Cortex of kidney (tissue), 1 donor: ENCODE measurements around the gene MED29.

ENCODE experiments used
- DNase-seq: peaks from one replicate; lab custom pipeline; 2025; lab: John Stamatoyannopoulos, UW

The MED29 gene

DNA sequence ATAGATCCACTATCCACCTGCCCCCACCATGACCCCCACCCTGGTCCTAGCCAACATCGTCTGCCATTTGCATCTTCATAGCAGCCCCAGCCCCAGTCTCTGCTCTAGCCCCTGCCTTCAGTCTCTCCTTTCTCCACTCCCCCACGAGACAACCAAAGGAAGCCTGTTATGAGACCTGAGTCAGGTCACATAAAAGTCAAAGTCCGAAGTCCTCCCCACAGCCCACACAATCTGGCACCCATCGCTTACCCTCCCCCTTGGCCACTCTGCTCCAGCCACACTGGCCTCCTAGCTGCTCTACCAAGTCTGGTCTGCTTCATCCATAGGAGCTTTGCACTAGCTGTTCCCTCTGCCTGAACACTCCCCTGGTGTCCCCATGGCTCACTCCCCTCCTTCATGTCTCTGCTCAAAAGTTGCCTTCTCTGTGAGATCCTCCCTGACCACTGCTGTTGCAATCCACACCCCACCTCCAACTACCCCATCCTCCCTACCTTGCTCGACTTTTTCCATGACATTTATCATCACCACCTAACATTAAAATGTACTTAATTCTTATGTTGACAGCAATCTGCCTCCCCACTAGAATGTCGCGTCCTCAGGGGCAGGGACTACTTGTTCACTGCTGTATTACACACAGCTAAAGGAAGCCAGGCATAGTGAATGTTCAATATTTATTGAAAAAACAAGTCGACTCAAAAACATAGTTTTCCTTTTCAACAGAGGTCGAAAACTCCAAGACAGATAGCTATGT lies 20.1 kb downstream of the MED29 start:
- DNase-seq: no peak

DNA sequence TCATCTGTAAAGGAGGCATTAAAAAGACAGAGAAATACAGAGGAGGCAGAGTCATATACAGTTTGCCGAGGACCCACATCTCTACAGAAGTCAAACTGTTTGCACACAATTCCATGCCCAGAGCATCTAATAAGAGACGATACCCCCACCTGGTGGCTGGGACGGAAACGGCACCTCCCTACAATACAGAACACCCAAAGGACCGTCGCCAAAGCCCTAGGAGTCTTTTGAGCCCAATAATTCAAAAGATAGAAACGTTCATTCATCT lies 20.6 kb downstream of the MED29 start:
- no peak for DNase-seq

DNA sequence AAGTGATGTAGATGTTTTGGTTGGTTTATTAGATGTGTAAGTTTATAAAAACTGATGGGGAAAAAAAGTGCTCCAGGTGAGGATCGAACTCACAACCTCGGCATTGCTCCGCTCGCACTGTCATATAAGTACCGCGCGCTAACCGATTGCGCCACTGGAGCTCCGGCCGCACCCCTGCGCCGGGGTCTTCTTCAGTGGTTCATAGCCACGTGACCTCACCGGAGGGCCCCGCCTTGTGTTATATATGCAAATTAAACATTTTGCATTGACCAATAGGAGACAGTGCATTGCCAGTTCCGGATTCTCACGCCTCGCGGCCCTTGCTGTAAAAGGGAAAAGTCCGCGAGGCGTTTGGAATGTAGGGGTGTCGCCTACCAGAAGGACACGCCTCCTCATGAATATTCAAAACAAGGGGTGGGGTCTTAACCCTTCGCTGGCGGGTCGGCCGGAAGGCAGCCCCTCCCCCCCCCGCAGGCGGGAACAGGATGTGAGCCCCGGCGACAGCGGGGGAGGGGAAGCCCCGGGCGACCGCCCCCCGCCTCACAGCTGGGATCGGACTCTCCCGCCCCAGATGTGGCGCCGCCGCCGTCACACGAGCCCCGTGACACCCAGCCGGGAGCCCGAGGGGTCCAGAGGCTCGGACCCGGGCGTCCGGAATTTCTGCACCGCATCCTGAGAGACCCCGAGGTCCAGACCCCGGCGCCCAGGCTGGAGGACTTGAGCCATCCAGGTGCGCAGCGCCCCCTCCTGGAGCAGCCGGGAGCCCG lies 21.1 kb downstream of the MED29 start, which contains the start of gene PLEKHG2:
Gene PLEKHG2, plus strand, starts transcription at position 570 of the 767 bp plus-strand sequence. CDS start 1,418 bp downstream, outside the sequence.
- DNase-seq: no peak

DNA sequence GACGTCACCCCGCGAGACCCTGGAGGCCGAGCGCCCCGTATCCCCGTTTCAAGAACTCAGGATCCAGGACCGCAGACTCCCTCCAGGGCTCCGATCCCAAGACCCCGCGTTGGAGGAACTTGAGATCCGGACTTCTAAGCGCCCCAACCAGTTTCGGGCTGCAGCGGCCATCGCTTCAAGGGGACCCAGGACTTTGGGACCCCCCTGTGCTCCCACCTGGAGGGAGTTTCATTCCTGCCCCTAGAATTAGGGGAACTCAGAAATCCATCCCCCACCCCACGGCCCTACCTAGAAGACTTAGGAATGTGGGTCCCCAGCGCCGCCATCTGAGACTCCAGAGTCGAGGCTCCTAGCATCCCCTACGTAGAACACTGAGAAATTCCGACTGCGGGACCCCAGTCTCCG lies 21.7 kb downstream of the MED29 start:
- DNase-seq: no peak

DNA sequence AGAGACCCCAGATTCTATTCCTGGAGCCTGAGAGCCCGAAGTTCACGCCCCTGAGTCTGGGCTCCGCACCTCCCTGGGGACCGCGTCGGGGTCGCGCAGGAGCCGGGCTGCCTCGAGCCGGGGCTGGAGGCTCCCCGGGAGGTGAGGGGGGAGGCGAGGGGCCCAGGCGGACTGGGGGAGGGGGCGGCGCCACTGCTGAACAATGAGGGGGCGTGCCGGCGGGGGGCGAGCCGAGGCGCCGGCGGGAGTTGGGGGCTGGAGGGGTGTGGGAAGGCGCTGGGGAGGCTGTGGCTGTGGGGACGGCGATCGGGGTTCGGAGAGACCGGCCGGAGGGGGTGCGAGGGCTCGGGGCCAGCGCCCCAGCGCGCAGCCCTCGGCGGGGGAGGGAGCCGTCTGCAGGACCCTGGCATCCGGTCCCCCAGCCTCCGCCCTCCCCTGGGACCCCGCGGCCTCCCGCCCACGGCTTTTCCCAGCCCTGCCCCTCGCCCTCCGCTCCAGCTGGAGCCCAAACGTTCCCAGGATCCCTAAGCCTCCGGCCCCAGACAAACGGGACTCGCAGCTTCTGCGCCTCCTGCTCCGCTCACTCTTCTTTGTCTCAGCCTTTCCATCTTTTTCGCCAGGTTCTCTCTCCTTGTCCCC lies 22.2 kb downstream of the MED29 start:
- DNase-seq: no peak

DNA sequence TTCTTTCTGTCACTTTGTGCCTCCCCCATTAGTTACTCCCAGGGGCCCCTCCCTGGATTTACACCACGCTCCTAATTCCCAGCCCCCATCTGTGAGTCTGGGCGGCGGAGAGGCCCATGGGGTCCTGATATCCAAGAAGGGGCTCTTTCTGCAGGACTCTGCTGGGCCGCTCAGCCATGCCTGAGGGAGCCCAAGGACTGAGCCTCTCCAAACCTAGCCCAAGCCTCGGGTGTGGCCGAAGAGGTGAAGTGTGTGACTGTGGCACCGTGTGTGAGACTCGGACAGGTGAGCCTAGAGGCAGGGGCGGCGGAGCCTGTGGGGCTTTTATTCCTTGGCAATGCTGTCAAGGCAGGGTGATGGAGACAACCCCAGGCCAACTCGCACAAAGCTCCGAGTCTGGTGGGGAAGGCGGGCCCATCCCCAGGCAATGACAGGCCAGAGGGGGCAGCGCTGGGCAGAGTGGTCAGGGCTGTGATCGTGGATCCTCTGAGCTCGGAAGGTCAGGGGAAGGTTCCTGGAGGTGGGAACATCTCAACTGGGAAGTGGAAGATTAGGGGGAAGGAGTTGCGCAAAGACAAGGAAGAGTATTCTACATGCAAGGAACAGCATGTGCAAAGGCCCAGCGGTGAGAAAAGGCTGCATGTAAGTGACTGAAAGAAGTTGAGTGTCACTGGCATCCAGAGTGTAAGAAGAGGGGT lies 22.9 kb downstream of the MED29 start:
- DNase-seq: no peak

DNA sequence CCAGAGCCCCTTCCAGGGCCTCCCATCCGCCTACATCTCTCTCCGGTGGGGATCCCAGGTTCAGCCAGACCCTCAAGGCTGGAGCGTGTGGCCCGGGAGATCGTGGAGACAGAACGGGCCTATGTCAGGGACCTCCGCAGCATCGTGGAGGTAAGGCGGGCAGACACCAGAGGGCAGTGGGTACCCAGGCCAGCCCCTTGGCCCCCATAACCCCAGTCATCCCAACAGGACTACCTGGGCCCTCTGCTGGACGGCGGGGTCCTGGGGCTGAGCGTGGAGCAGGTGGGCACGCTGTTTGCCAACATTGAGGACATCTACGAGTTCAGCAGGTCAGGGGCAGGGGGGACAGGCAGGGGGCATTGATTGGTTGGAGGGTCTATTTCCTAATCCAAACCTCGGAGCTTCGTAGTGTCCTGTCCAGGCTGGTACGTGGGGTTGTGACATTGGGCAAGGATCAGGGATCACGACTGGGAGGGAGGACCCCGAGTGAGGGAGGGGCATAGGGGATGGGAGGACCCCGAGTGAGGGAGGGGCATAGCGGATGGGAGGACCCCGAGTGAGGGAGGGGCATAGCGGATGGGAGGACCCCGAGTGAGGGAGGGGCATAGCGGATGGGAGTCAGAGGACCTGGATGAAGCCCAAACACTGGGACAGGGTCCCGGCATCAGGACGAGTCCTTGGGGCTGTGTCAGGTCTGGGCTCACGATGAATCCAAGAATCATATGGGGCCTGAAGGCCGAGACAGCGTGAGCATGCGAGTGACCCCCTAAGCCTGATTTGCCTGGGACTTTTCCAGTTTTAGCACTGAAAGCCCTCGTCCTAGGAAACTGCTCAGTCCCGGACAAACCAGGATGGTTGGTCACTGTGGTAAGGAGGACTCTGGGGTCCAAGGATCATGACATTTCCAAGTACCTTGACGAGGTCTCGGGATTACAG lies 24.2 kb downstream of the MED29 start:
- no peak for DNase-seq

DNA sequence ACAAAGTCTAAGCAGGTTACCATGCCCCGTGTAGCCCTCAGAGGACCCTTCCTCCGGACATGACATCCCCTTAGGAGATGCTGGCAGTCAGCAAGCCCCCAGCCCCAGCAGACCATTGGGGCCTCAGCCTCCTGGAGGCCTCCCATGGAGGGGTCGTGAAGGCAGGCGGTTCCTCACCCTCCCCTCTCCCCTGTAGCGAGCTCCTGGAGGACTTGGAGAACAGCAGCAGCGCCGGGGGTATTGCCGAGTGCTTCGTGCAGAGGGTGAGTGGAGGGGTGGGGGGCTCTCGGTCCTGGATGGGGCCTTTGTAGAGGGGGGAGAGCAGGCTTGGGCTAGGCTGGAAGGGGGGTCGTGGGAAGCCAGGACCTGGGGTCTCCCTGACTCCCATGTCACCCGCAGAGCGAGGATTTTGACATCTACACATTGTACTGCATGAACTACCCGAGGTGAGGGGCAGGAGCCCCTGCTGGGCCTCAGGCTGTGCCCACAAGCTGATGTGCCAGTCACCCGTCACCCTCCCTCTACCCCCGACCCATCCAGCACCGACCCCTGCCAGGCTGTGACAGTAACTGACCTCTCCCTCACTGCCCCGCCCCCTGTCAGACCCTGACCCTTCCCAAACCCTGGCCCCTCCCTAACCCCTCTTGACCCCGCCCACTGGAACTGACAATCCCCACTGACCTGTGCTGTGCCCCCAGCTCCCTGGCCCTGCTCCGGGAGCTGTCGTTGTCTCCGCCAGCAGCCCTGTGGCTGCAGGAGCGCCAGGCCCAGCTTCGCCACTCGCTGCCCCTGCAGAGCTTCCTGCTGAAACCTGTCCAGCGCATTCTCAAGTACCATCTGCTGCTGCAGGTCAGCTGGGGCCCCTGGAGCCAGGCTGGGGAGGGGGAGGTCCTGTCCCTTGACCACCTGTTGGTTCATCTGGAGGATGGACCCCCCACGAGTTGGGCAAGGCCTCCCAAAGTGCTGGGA lies 25.3 kb downstream of the MED29 start:
- DNase-seq: no peak

DNA sequence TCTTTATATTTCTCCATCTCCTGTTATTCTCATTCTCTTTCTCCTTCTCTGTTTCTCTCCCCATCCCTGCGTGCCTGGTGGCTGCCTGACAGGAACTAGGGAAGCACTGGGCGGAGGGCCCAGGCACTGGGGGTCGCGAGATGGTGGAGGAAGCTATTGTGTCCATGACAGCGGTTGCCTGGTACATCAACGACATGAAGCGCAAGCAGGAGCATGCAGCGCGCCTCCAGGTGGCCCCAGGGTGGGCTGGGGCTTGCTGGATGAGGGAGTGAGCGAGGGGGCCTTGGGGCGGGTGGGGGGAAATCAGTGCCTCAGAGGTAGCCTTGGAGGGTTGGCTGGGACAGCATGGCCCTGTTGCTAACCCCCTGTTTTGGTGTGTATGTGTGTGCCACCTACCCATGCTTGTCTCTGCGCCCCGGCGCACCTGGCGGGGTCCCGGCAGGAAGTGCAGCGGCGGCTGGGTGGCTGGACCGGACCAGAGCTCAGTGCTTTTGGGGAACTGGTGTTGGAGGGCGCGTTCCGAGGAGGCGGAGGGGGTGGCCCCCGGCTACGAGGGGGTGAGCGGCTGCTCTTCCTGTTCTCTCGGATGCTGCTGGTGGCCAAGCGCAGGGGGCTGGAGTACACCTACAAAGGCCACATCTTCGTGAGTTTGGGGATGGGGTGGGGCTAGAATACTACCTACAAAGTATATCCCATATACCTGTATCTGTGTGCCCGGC lies 26.4 kb downstream of the MED29 start:
- no peak for DNase-seq

DNA sequence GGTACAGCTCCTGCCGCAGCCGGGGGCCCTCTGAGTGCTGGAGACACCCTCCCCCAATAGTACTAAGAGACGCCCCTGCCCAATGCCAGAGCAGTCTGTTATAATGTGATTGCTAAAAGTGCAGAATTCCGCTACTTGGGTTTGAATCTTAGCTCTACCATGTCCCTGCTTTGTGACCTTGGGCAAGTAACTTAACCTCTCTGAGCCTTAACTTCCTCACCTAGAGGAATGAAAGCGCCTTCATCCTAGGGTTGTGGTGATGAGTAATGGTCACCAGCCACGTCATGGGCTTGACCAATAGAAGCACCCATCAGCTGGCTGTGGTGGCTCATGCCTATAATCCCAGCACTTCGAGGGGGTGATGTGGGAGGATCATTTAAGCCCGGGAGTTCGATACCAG lies 27.8 kb downstream of the MED29 start:
- no peak for DNase-seq

DNA sequence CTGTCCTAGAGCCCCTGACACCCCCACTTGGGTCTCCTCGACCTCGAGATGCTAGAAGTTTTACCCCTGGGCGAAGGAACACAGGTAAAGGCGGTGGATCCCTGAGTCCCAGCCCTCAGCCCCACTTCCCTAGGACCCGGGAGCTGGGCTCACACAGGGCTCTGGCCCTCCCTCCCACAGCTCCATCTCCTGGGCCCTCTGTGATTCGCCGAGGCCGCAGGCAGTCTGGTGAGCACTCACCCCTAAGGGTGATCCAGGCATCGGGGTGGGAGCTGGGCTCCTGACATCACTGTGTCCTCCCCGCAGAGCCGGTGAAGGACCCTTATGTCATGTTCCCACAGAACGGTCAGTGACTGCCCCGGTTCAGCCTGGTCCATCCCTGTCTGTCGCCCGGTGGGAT lies 29.6 kb downstream of the MED29 start:
- no peak for DNase-seq

DNA sequence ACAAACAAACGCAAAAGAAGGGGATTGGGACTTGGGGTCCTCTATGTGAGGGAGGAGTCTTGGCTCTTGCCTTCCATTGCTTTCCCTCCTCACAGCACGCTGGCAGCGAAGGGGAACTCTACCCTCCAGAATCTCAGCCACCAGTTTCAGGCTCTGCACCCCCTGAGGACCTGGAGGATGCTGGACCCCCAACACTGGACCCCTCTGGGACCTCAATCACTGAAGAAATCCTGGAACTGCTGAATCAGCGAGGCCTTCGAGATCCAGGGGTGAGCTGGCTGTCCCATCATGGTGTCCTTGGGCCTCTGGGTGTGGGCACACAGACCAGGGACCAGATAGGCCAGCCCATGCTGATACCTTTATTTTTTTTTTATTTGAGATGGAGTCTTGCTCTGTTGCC lies 30.8 kb downstream of the MED29 start:
- no peak for DNase-seq

DNA sequence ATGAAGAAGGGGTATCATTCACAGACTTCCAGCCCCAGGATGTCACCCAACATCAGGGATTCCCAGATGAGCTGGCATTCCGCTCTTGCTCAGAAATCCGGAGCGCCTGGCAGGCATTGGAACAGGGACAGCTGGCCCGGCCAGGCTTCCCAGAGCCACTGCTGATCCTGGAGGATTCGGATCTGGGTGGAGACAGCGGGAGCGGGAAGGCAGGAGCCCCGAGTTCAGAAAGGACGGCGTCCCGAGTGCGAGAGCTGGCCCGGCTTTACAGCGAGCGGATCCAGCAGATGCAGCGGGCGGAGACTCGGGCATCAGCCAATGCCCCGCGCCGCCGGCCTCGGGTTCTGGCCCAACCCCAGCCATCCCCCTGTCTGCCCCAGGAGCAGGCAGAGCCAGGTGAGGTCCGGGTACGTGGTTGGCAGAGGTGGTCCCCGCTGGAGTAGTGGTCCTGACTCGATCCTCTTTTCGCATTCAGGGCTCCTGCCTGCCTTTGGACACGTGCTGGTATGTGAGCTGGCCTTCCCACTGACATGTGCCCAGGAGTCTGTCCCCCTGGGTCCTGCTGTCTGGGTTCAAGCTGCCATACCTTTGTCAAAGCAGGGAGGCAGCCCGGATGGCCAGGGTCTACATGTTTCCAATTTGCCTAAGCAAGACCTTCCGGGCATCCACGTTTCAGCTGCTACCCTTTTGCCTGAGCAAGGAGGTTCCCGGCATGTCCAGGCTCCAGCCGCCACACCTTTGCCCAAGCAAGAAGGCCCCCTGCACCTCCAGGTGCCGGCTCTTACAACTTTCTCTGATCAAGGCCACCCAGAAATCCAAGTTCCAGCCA lies 32.3 kb downstream of the MED29 start:
- no peak for DNase-seq

DNA sequence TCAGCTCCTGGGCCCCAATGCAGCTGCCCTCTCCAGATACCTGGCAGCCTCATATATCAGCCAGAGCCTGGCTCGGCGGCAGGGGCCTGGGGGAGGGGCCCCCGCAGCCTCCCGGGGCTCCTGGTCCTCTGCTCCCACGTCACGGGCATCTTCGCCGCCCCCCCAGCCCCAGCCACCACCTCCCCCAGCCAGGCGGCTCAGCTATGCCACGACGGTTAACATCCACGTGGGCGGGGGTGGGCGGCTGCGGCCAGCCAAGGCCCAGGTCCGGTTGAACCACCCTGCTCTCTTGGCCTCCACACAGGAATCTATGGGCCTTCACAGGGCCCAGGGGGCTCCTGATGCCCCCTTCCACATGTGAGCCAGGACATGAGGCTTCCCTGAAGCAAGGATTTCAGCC lies 33.8 kb downstream of the MED29 start:
- no peak for DNase-seq

DNA sequence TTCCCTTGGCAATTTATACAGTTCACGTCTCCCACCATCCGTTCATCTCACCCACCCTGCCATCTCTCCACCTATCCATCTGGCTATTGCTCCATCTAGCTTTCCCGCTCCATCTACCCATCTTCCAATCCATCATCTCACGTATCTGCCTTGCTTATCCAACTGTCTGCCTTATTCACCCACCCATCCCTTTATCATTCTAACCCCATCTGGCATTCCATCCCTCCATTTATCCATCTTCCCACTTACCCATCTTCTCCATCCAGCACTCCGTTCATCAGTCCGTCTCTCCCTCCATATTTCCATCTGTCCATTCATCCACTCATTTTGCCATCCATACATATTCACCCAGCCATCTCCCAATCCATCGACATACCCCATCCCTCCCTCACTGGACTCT lies 34.6 kb downstream of the MED29 start:
- DNase-seq: no peak

DNA sequence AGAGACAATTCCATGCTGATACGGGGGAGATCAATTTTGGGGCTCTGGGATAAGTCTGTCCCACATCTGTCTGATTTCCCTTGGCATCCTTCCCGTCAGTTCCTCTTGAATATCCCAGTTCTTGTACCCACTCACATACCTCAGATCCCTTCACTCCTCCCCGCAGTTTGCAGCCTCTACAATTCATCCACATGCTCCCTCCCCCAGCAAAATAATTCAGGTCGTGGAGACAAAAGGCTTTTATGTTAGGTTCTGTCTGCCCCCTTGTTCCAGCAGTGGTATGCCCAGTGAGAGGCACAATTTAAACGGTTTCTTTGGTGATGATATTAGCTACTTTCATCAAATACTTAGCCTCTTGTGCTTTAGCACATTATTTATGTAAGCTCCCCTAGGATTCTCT lies 35.0 kb downstream of the MED29 start:
- DNase-seq: no peak

DNA sequence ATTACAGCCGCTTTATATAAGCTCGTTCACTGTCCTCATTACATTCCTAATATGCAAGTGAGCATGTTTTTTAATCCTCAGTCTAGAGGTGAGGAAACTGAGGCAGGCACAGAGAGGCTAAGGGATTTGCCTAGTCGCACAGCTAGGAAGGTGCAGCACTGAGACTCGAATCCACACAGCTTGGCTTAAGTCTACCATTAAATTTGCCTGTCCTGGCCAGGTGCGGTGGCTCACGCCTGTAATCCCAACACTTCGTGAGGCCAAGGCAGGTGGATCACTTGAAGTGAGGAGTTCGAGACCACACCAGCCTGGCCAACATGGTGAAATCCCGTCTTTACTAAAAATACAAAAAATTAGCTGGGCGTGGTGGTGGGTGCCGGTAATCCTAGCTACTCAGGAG lies 36.5 kb downstream of the MED29 start:
- DNase-seq: no peak

DNA sequence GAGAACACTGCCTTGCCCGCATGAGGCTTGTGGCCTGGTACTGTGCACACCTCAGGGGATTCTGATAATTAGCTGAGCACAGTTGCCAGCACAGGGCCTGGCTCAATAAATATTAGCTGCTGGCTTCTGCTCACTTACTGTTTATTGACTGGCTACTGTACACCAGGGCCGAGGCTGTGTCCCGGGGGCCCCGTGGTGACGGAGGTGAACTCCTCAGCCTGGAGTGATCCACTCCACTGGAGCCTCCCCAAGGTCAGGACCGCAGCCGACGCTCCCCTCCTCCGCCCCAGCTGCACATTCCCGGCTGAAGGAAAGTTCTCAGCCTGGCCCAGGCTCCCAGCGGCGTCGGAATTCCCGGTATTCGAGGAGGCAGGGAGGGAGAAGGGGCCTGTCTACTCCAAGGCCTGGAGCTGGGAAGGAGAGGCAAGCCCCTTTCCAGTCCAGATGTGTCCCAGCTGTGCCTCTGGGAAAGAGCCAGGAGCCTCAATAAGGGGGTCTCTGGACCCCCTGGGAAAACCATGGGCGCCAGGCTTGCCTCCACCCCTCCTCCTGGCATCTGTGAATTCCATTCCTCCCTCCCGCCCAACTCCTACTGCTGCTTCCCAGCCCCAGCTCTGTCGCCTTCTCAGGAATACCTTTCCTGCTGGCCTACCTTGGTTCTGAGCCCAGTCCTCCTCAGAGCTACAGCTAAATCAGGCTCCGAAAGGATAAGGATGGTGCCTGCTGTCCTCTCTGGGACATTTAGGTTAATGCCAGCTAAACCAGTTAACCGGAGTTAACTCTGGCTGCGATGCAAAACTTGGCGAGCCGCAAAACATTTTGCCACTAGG lies 37.3 kb downstream of the MED29 start:
- no peak for DNase-seq
